ENCODE measurements around the gene CREBBP.
A peak's percentile ranks its signal among the peaks of the same experiment; 100 is the strongest.
"Not testable (repeated sequence)": the region's sequence is repeated elsewhere in the genome, so short reads cannot be mapped to it uniquely, and the experiment has no call there.

The CREBBP gene

GRCh38 chr16:3880623-3881498 lies at the start of gene CREBBP:
CREBBP (minus strand) TSS chr16:3880713; CDS start chr16:3879916, 797 bp downstream.
- DNase-seq: peak; percentile 95

GRCh38 chr16:3927147-3927546 lies 46.6 kb upstream of the CREBBP start:
- not testable (repeated sequence) for DNase-seq

GRCh38 chr16:3924763-3925162 lies 44.2 kb upstream of the CREBBP start:
- no peak for DNase-seq

- DNase-seq: peak; percentile 52
Measured at GRCh38 chr16:3922241-3922640, 41.7 kb upstream of the CREBBP start.

- DNase-seq: peak; percentile 21
Measured at GRCh38 chr16:3920206-3920605, 39.7 kb upstream of the CREBBP start.

- DNase-seq: no peak
Measured at GRCh38 chr16:3919413-3919812, 38.9 kb upstream of the CREBBP start.

GRCh38 chr16:3915426-3916260 lies 35.1 kb upstream of the CREBBP start:
- peak; percentile 30 for DNase-seq

- no peak for DNase-seq
Measured at GRCh38 chr16:3912897-3913296, 32.4 kb upstream of the CREBBP start.

GRCh38 chr16:3912373-3912772 lies 31.9 kb upstream of the CREBBP start:
- DNase-seq: peak; percentile 54

- peak; percentile 16 for DNase-seq
Measured at GRCh38 chr16:3911741-3912140, 31.2 kb upstream of the CREBBP start.

- DNase-seq: peak; percentile 46
Measured at GRCh38 chr16:3909791-3910583, 29.5 kb upstream of the CREBBP start.

- DNase-seq: no peak
Measured at GRCh38 chr16:3908951-3909437, 28.5 kb upstream of the CREBBP start.

GRCh38 chr16:3907586-3907985 lies 27.1 kb upstream of the CREBBP start:
- peak; percentile 30 for DNase-seq

- no peak for DNase-seq
Measured at GRCh38 chr16:3906363-3906762, 25.9 kb upstream of the CREBBP start.

GRCh38 chr16:3904875-3905274 lies 24.4 kb upstream of the CREBBP start:
- no peak for DNase-seq

GRCh38 chr16:3890091-3890490 lies 9.6 kb upstream of the CREBBP start:
- DNase-seq: no peak

GRCh38 chr16:3889059-3889458 lies 8.5 kb upstream of the CREBBP start:
- DNase-seq: no peak

GRCh38 chr16:3885999-3886398 lies 5.5 kb upstream of the CREBBP start:
- not testable (repeated sequence) for DNase-seq

GRCh38 chr16:3884398-3884797 lies 3.9 kb upstream of the CREBBP start:
- no peak for DNase-seq

GRCh38 chr16:3882531-3882930 lies 2.0 kb upstream of the CREBBP start:
- no peak for DNase-seq

- DNase-seq: no peak
Measured at GRCh38 chr16:3881499-3881990, 1.0 kb upstream of the CREBBP start.

GRCh38 chr16:3879887-3880564 lies 487 bp downstream of the CREBBP start:
- peak; percentile 90 for DNase-seq

All from activated effector memory CD4-positive, alpha-beta T cell treated with anti-CD3 and anti-CD28 coated beads, Interleukin-2, amount 50 U/mL, for 16 hours (primary cell).